ENCODE measurements around the gene CGB5.

DNA sequence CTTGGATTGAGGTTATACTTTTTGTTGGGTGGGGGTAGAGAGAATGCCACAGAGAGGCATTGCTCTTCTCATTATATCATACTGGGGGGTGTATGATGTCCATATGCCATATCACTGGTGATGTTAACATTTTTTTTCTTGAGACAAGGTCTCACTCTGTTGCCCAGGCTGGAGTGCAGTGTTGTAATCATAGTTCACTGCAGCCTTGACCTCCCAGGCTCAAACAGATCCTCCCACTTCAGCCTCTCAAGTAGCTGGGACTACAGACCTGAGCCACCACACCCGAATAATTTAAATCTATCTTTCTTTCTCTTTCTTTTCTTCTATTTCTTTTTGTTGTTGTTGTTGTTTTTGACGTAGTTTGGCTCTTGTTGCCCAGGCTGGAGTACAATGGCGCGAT, 36.7 kb downstream of the CGB5 start:
- TF ChIP-seq, protein P1, sequence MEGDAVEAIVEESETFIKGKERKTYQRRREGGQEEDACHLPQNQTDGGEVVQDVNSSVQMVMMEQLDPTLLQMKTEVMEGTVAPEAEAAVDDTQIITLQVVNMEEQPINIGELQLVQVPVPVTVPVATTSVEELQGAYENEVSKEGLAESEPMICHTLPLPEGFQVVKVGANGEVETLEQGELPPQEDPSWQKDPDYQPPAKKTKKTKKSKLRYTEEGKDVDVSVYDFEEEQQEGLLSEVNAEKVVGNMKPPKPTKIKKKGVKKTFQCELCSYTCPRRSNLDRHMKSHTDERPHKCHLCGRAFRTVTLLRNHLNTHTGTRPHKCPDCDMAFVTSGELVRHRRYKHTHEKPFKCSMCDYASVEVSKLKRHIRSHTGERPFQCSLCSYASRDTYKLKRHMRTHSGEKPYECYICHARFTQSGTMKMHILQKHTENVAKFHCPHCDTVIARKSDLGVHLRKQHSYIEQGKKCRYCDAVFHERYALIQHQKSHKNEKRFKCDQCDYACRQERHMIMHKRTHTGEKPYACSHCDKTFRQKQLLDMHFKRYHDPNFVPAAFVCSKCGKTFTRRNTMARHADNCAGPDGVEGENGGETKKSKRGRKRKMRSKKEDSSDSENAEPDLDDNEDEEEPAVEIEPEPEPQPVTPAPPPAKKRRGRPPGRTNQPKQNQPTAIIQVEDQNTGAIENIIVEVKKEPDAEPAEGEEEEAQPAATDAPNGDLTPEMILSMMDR (conservative IDR thresholded peaks at IDR 0.05; ENCODE audit: low read depth in 2 of 2): no peak
- TF ChIP-seq EZH2 (IDR thresholded peaks at IDR 0.05; ENCODE audit: low read depth, unreplicated experiment) (no peak), POLR2AphosphoS5 (IDR thresholded peaks at IDR 0.05; ENCODE audit: low read depth) (no peak), EZH2phosphoT487 (IDR thresholded peaks at IDR 0.05; ENCODE audit: unreplicated experiment) (no peak), STAT1 (IDR thresholded peaks at IDR 0.05; ENCODE audit: unreplicated experiment) (no peak), NANOG (IDR thresholded peaks at IDR 0.05; ENCODE audit: borderline replicate concordance) (no peak), CREB1 (CRISPR knock-in tag; IDR thresholded peaks at IDR 0.05; ENCODE audit: low read depth) (no peak), ZNF114 (CRISPR knock-in tag; IDR thresholded peaks at IDR 0.05) (no peak), JUNB (IDR thresholded peaks at IDR 0.05; ENCODE audit: unreplicated experiment) (no peak), ZNF331 (CRISPR knock-in tag; IDR thresholded peaks at IDR 0.05; ENCODE audit: low read depth) (no peak)
- TF ChIP-seq, protein P2, sequence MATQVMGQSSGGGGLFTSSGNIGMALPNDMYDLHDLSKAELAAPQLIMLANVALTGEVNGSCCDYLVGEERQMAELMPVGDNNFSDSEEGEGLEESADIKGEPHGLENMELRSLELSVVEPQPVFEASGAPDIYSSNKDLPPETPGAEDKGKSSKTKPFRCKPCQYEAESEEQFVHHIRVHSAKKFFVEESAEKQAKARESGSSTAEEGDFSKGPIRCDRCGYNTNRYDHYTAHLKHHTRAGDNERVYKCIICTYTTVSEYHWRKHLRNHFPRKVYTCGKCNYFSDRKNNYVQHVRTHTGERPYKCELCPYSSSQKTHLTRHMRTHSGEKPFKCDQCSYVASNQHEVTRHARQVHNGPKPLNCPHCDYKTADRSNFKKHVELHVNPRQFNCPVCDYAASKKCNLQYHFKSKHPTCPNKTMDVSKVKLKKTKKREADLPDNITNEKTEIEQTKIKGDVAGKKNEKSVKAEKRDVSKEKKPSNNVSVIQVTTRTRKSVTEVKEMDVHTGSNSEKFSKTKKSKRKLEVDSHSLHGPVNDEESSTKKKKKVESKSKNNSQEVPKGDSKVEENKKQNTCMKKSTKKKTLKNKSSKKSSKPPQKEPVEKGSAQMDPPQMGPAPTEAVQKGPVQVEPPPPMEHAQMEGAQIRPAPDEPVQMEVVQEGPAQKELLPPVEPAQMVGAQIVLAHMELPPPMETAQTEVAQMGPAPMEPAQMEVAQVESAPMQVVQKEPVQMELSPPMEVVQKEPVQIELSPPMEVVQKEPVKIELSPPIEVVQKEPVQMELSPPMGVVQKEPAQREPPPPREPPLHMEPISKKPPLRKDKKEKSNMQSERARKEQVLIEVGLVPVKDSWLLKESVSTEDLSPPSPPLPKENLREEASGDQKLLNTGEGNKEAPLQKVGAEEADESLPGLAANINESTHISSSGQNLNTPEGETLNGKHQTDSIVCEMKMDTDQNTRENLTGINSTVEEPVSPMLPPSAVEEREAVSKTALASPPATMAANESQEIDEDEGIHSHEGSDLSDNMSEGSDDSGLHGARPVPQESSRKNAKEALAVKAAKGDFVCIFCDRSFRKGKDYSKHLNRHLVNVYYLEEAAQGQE (IDR thresholded peaks at IDR 0.05; ENCODE audit: unreplicated experiment): no peak
- TF ChIP-seq, protein P3, sequence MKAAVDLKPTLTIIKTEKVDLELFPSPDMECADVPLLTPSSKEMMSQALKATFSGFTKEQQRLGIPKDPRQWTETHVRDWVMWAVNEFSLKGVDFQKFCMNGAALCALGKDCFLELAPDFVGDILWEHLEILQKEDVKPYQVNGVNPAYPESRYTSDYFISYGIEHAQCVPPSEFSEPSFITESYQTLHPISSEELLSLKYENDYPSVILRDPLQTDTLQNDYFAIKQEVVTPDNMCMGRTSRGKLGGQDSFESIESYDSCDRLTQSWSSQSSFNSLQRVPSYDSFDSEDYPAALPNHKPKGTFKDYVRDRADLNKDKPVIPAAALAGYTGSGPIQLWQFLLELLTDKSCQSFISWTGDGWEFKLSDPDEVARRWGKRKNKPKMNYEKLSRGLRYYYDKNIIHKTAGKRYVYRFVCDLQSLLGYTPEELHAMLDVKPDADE (IDR thresholded peaks at IDR 0.05): no peak
- TF ChIP-seq, protein P4, sequence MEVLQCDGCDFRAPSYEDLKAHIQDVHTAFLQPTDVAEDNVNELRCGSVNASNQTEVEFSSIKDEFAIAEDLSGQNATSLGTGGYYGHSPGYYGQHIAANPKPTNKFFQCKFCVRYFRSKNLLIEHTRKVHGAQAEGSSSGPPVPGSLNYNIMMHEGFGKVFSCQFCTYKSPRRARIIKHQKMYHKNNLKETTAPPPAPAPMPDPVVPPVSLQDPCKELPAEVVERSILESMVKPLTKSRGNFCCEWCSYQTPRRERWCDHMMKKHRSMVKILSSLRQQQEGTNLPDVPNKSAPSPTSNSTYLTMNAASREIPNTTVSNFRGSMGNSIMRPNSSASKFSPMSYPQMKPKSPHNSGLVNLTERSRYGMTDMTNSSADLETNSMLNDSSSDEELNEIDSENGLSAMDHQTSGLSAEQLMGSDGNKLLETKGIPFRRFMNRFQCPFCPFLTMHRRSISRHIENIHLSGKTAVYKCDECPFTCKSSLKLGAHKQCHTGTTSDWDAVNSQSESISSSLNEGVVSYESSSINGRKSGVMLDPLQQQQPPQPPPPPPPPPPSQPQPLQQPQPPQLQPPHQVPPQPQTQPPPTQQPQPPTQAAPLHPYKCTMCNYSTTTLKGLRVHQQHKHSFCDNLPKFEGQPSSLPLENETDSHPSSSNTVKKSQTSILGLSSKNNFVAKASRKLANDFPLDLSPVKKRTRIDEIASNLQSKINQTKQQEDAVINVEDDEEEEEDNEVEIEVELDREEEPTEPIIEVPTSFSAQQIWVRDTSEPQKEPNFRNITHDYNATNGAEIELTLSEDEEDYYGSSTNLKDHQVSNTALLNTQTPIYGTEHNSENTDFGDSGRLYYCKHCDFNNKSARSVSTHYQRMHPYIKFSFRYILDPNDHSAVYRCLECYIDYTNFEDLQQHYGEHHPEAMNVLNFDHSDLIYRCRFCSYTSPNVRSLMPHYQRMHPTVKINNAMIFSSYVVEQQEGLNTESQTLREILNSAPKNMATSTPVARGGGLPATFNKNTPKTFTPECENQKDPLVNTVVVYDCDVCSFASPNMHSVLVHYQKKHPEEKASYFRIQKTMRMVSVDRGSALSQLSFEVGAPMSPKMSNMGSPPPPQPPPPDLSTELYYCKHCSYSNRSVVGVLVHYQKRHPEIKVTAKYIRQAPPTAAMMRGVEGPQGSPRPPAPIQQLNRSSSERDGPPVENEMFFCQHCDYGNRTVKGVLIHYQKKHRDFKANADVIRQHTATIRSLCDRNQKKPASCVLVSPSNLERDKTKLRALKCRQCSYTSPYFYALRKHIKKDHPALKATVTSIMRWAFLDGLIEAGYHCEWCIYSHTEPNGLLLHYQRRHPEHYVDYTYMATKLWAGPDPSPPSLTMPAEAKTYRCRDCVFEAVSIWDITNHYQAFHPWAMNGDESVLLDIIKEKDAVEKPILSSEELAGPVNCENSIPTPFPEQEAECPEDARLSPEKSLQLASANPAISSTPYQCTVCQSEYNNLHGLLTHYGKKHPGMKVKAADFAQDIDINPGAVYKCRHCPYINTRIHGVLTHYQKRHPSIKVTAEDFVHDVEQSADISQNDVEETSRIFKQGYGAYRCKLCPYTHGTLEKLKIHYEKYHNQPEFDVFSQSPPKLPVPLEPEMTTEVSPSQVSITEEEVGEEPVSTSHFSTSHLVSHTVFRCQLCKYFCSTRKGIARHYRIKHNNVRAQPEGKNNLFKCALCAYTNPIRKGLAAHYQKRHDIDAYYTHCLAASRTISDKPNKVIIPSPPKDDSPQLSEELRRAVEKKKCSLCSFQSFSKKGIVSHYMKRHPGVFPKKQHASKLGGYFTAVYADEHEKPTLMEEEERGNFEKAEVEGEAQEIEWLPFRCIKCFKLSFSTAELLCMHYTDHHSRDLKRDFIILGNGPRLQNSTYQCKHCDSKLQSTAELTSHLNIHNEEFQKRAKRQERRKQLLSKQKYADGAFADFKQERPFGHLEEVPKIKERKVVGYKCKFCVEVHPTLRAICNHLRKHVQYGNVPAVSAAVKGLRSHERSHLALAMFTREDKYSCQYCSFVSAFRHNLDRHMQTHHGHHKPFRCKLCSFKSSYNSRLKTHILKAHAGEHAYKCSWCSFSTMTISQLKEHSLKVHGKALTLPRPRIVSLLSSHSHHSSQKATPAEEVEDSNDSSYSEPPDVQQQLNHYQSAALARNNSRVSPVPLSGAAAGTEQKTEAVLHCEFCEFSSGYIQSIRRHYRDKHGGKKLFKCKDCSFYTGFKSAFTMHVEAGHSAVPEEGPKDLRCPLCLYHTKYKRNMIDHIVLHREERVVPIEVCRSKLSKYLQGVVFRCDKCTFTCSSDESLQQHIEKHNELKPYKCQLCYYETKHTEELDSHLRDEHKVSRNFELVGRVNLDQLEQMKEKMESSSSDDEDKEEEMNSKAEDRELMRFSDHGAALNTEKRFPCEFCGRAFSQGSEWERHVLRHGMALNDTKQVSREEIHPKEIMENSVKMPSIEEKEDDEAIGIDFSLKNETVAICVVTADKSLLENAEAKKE (CRISPR knock-in tag; IDR thresholded peaks at IDR 0.05): no peak

Data from GM23338 (cell line).